Amniotic stem cell (primary cell): ENCODE measurements around the gene CC2D2A.
"Not testable (repeated sequence)": the region's sequence is repeated elsewhere in the genome, so short reads cannot be mapped to it uniquely, and the experiment has no call there.

Experiments used
- DNase-seq: peaks from one replicate; lab custom pipeline; 2025; lab: John Stamatoyannopoulos, UW

Gene CC2D2A

GRCh38 chr4:15557786-15558550 is 88.3 kb downstream of the CC2D2A start:
- DNase-seq, result no peak

GRCh38 chr4:15558561-15558960 is 88.9 kb downstream of the CC2D2A start:
- no peak for DNase-seq

- no peak for DNase-seq
These were observed 92.4 kb downstream of the CC2D2A start for GRCh38 chr4:15562114-15562513.

- DNase-seq, result no peak
These were observed 92.9 kb downstream of the CC2D2A start for GRCh38 chr4:15562623-15563022.

GRCh38 chr4:15563871-15564270 is 94.2 kb downstream of the CC2D2A start:
- DNase-seq, result no peak

- DNase-seq, result no peak
These were observed 99.1 kb downstream of the CC2D2A start for GRCh38 chr4:15568821-15569220.

GRCh38 chr4:15569746-15570145 is 100.1 kb downstream of the CC2D2A start:
- no peak for DNase-seq

GRCh38 chr4:15575966-15576365 is 106.3 kb downstream of the CC2D2A start:
- DNase-seq, result no peak

GRCh38 chr4:15577508-15577907 is 107.8 kb downstream of the CC2D2A start:
- peak; percentile 27 for DNase-seq

- no peak for DNase-seq
These were observed 115.1 kb downstream of the CC2D2A start for GRCh38 chr4:15584785-15585184.

- no peak for DNase-seq
These were observed 115.6 kb downstream of the CC2D2A start for GRCh38 chr4:15585331-15585730.

- no peak for DNase-seq
These were observed 116.4 kb downstream of the CC2D2A start for GRCh38 chr4:15586066-15586465.

- no peak for DNase-seq
These were observed 118.0 kb downstream of the CC2D2A start for GRCh38 chr4:15587649-15588048.

- DNase-seq, result no peak
These were observed 123.1 kb downstream of the CC2D2A start for GRCh38 chr4:15592799-15593198.

- no peak for DNase-seq
These were observed 129.0 kb downstream of the CC2D2A start for GRCh38 chr4:15598644-15599043.

- DNase-seq, result no peak
These were observed 130.5 kb downstream of the CC2D2A start for GRCh38 chr4:15600176-15600575.

GRCh38 chr4:15601862-15602261 is 132.2 kb downstream of the CC2D2A start:
- no peak for DNase-seq

GRCh38 chr4:15605537-15605936 is 135.9 kb downstream of the CC2D2A start:
- no peak for DNase-seq

GRCh38 chr4:15610855-15611254 is 141.2 kb downstream of the CC2D2A start:
- DNase-seq, result no peak

GRCh38 chr4:15612136-15612535 is 142.5 kb downstream of the CC2D2A start:
- DNase-seq, result no peak

- DNase-seq, result not testable (repeated sequence)
These were observed 145.2 kb downstream of the CC2D2A start for GRCh38 chr4:15614891-15615290.

GRCh38 chr4:15617407-15617806 is 147.7 kb downstream of the CC2D2A start:
- not testable (repeated sequence) for DNase-seq

GRCh38 chr4:15636818-15637217 is 167.1 kb downstream of the CC2D2A start:
- no peak for DNase-seq

- DNase-seq, result no peak
These were observed 168.7 kb downstream of the CC2D2A start for GRCh38 chr4:15638418-15638817.
